ENCODE data around the gene FNIP2.

FNIP2 gene

DNA sequence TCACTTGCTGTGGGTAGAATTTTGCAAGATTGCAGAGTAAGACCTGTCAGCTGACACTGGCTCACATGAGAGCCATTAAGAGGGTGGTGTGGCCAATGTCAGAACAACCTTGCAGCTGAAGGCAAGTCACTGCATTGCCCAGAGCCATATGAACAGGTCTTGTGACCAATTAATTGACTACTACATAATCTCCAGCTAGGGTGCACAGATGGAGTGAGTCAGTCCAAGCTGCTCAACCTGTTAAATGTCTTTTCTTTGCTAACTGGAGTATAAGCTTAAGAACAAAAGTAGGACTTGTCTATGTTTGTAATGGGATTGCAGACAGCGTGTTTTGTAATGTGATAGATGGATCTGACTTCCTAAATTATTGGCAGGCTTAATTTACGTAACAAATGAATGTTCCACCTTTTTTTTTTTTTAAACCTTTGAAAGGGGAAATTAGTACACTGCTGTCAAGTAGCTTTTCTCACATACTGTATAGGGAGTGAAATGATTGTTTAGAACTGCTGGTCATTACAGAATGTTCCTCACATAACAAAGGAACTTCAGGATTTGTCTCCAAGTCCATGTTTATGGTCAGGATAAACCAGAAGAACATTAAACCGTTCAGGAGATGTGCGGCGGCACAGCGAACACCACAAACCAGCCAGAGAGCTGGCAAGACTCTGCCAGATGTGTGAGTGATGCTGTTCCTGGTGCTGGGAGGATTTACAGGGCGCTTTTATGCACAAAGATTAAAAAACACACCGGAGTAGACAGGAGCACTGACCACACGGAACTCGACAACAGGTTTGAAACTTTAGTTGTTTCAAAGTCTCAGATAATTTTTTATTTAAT, 37.0 kb downstream of the FNIP2 start (continued):
- TF ChIP-seq ZNF600 (tag by site-specific recombination; IDR thresholded peaks at IDR 0.05) (peak; percentile 59), ZNF560 (tag by site-specific recombination; IDR thresholded peaks at IDR 0.05; ENCODE audit: borderline replicate concordance) (no peak), ZNF211 (tag by site-specific recombination; IDR thresholded peaks at IDR 0.05; ENCODE audit: low read depth) (no peak), FEZF1 (tag by site-specific recombination; IDR thresholded peaks at IDR 0.05) (0 out of 2 replicates have a peak, but pooled peaks have one; percentile 19), ZNF747 (tag by site-specific recombination; IDR thresholded peaks at IDR 0.05) (no peak), ZNF629 (tag by site-specific recombination; IDR thresholded peaks at IDR 0.05) (peak; percentile 45), ZNF707 (tag by site-specific recombination; IDR thresholded peaks at IDR 0.05) (no peak), ZNF266 (tag by site-specific recombination; IDR thresholded peaks at IDR 0.05; ENCODE audit: low read depth) (no peak), GLI4 (tag by site-specific recombination; IDR thresholded peaks at IDR 0.05) (no peak), ZNF214 (tag by site-specific recombination; IDR thresholded peaks at IDR 0.05; ENCODE audit: borderline replicate concordance) (no peak), GLIS1 (tag by site-specific recombination; IDR thresholded peaks at IDR 0.05) (no peak), RBAK (tag by site-specific recombination; IDR thresholded peaks at IDR 0.05) (no peak), YY1 (tag by site-specific recombination; IDR thresholded peaks at IDR 0.05) (no peak), ZNF202 (tag by site-specific recombination; IDR thresholded peaks at IDR 0.05; ENCODE audit: borderline replicate concordance) (no peak), PRDM1 (tag by site-specific recombination; IDR thresholded peaks at IDR 0.05) (no peak), ZNF324 (tag by site-specific recombination; IDR thresholded peaks at IDR 0.05) (no peak), GLIS2 (tag by site-specific recombination; IDR thresholded peaks at IDR 0.05) (no peak), ZNF561 (tag by site-specific recombination; IDR thresholded peaks at IDR 0.05; ENCODE audit: borderline replicate concordance) (no peak), HOXD13 (CRISPR knock-in tag; IDR thresholded peaks at IDR 0.05; ENCODE audit: borderline replicate concordance) (no peak), ZNF558 (tag by site-specific recombination; IDR thresholded peaks at IDR 0.05) (0 out of 2 replicates have a peak, but pooled peaks have one; percentile 18), ZNF610 (tag by site-specific recombination; IDR thresholded peaks at IDR 0.05; ENCODE audit: borderline replicate concordance) (no peak), ZBTB48 (tag by site-specific recombination; IDR thresholded peaks at IDR 0.05) (no peak), ZNF184 (tag by site-specific recombination; IDR thresholded peaks at IDR 0.05) (no peak), KLF10 (tag by site-specific recombination; IDR thresholded peaks at IDR 0.05) (peak; percentile 44; the same call in 1 of the 2 replicates), ZNF776 (tag by site-specific recombination; IDR thresholded peaks at IDR 0.05; ENCODE audit: borderline replicate concordance) (no peak), ZNF292 (tag by site-specific recombination; IDR thresholded peaks at IDR 0.05; ENCODE audit: borderline replicate concordance, low read depth) (no peak), OSR2 (tag by site-specific recombination; IDR thresholded peaks at IDR 0.05) (no peak; the same call in 1 of the 2 replicates), ZNF239 (tag by site-specific recombination; IDR thresholded peaks at IDR 0.05) (no peak), ZBTB7A (tag by site-specific recombination; IDR thresholded peaks at IDR 0.05; ENCODE audit: low read depth) (no peak), ZNF2 (tag by site-specific recombination; IDR thresholded peaks at IDR 0.05) (no peak), ZNF174 (tag by site-specific recombination; IDR thresholded peaks at IDR 0.05) (no peak), ZNF24 (tag by site-specific recombination; IDR thresholded peaks at IDR 0.05) (peak; percentile 58), ZNF175 (tag by site-specific recombination; IDR thresholded peaks at IDR 0.05) (no peak)
- TF ChIP-seq, protein P1, sequence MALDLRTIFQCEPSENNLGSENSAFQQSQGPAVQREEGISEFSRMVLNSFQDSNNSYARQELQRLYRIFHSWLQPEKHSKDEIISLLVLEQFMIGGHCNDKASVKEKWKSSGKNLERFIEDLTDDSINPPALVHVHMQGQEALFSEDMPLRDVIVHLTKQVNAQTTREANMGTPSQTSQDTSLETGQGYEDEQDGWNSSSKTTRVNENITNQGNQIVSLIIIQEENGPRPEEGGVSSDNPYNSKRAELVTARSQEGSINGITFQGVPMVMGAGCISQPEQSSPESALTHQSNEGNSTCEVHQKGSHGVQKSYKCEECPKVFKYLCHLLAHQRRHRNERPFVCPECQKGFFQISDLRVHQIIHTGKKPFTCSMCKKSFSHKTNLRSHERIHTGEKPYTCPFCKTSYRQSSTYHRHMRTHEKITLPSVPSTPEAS (tag by site-specific recombination; IDR thresholded peaks at IDR 0.05) = no peak
- TF ChIP-seq, protein P2, sequence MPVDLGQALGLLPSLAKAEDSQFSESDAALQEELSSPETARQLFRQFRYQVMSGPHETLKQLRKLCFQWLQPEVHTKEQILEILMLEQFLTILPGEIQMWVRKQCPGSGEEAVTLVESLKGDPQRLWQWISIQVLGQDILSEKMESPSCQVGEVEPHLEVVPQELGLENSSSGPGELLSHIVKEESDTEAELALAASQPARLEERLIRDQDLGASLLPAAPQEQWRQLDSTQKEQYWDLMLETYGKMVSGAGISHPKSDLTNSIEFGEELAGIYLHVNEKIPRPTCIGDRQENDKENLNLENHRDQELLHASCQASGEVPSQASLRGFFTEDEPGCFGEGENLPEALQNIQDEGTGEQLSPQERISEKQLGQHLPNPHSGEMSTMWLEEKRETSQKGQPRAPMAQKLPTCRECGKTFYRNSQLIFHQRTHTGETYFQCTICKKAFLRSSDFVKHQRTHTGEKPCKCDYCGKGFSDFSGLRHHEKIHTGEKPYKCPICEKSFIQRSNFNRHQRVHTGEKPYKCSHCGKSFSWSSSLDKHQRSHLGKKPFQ (tag by site-specific recombination; IDR thresholded peaks at IDR 0.05) = no peak
- TF ChIP-seq, protein P3, sequence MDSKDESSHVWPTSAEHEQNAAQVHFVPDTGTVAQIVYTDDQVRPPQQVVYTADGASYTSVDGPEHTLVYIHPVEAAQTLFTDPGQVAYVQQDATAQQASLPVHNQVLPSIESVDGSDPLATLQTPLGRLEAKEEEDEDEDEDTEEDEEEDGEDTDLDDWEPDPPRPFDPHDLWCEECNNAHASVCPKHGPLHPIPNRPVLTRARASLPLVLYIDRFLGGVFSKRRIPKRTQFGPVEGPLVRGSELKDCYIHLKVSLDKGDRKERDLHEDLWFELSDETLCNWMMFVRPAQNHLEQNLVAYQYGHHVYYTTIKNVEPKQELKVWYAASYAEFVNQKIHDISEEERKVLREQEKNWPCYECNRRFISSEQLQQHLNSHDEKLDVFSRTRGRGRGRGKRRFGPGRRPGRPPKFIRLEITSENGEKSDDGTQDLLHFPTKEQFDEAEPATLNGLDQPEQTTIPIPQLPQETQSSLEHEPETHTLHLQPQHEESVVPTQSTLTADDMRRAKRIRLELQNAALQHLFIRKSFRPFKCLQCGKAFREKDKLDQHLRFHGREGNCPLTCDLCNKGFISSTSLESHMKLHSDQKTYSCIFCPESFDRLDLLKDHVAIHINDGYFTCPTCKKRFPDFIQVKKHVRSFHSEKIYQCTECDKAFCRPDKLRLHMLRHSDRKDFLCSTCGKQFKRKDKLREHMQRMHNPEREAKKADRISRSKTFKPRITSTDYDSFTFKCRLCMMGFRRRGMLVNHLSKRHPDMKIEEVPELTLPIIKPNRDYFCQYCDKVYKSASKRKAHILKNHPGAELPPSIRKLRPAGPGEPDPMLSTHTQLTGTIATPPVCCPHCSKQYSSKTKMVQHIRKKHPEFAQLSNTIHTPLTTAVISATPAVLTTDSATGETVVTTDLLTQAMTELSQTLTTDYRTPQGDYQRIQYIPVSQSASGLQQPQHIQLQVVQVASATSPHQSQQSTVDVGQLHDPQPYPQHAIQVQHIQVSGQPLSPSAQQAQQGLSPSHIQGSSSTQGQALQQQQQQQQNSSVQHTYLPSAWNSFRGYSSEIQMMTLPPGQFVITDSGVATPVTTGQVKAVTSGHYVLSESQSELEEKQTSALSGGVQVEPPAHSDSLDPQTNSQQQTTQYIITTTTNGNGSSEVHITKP (tag by site-specific recombination; IDR thresholded peaks at IDR 0.05) = no peak
